HG03469 (cell line): ENCODE measurements around the gene AP4M1.

ENCODE experiments used
- ATAC-seq: cut with Tn5 transposase; IDR thresholded peaks from one replicate; pipeline ENCODE4 v1.9.1; 2021; ENCODE audit warnings: mild to moderate bottlenecking, moderate library complexity, moderate number of reproducible peaks; ENCODE audit not compliant: unreplicated experiment

The AP4M1 gene

GRCh38 chr7:100085515-100085914 is 15.9 kb upstream of the AP4M1 start:
- no peak for ATAC-seq

GRCh38 chr7:100087055-100087750 is 14.2 kb upstream of the AP4M1 start:
- ATAC-seq: no peak

- ATAC-seq: no peak
These were observed 13.3 kb upstream of the AP4M1 start for GRCh38 chr7:100088095-100088620.

GRCh38 chr7:100088621-100089457 is 12.6 kb upstream of the AP4M1 start, which contains the start of gene COPS6:
Gene COPS6, plus strand, starts transcription at chr7:100088969. Its CDS starts 22 bp downstream, at chr7:100088991.
- ATAC-seq: no peak

- ATAC-seq: no peak
These were observed 11.8 kb upstream of the AP4M1 start for GRCh38 chr7:100089458-100090196.

- ATAC-seq: no peak
These were observed 10.7 kb upstream of the AP4M1 start for GRCh38 chr7:100090527-100091410.

- no peak for ATAC-seq
These were observed 9.8 kb upstream of the AP4M1 start for GRCh38 chr7:100091411-100092181.

- no peak for ATAC-seq
These were observed 8.4 kb upstream of the AP4M1 start for GRCh38 chr7:100093054-100093453.

GRCh38 chr7:100093498-100093897 is 7.9 kb upstream of the AP4M1 start:
- no peak for ATAC-seq

- no peak for ATAC-seq
These were observed 7.4 kb upstream of the AP4M1 start for GRCh38 chr7:100093925-100094486.

- ATAC-seq: no peak
These were observed 6.2 kb upstream of the AP4M1 start for GRCh38 chr7:100095289-100095688.

GRCh38 chr7:100095704-100096103 is 5.7 kb upstream of the AP4M1 start:
- no peak for ATAC-seq

GRCh38 chr7:100098913-100099312 is 2.5 kb upstream of the AP4M1 start:
- ATAC-seq: no peak

- ATAC-seq: no peak
These were observed 2.0 kb upstream of the AP4M1 start for GRCh38 chr7:100099452-100099851.

GRCh38 chr7:100100420-100101015 is 925 bp upstream of the AP4M1 start:
- ATAC-seq: peak; percentile 53

- no peak for ATAC-seq
These were observed 1.8 kb downstream of the AP4M1 start for GRCh38 chr7:100102950-100103840.

GRCh38 chr7:100105534-100105933 is 4.1 kb downstream of the AP4M1 start:
- ATAC-seq: no peak

- no peak for ATAC-seq
These were observed 5.2 kb downstream of the AP4M1 start for GRCh38 chr7:100106633-100107032.
